ENCODE measurements around the gene NSL1. TPM values are rescaled to one million over a fixed set of nuclear protein-coding genes. Genes with fewer than 3 reads are reported as not detected.
"Not testable (repeated sequence)": the region's sequence is repeated elsewhere in the genome, so short reads cannot be mapped to it uniquely, and the experiment has no call there.

Gene NSL1
- total and polyA plus RNA-seq, 9 donors = 26.1 to 35.2 (median 32.0) TPM

DNA sequence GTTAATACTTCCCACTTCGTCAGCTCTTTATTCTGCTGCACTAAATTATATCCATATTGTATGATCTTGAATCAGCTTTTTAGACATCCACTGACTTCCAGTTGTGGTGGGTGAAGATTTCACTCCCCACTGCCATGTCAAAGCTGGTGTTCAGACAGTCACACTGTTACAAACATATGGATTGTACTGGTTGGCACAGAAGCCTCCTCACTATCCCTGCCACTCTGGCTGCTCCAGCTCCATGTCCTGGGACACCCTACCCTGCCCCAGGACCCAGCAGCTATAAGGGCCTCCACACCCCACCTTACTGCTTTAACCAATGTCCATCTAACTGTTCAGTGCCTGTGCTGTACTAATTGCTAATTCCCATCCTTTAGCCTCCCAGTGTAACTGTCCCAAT lies 59.9 kb downstream of the NSL1 start:
- DNase-seq = no peak
- Histone ChIP-seq H3K4me3 (ENCODE audit: low read length) (no peak overlapping the region), H3K4me1 (ENCODE audit: control insufficient read depth, insufficient read depth, low read length) (no peaks in the 10 kb centered on the region), H3K27me3 (ENCODE audit: control insufficient read depth, insufficient read depth, low read length) (no peaks in the 10 kb centered on the region), H3K36me3 (ENCODE audit: control insufficient read depth, insufficient read depth, low read length) (peaks cover 3% of the 10 kb centered on the region), H3K27ac (ENCODE audit: low read length) (no peak overlapping the region), H3K9me3 (replicated peaks; ENCODE audit: control insufficient read depth, low read depth, low read length) (no peaks in the 10 kb centered on the region)
- no CpG with 5 or more reads among the region's 1 CpG for WGBS (ENCODE audit: insufficient coverage)

DNA sequence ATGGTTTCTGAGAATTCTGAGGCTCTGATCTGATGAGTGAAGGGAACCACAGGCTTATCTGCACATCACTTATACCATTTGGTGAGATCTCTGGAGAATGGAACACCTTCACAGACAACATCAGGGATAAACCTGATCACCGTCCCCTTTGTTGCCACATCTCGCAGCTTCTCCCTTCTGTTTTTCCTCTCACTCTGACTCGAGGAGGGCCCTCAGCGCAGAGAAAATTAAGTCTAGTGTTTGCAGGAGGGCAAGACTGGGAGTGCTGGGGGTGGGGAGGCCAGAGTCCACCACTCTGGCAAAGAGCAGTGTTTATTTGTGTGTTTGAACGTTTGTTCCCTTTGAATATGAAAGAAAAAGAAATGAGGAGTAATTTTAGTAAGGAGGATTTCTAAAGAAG lies 63.0 kb downstream of the NSL1 start:
- Histone ChIP-seq H3K4me1 (ENCODE audit: control insufficient read depth, insufficient read depth, low read length) (no peaks in the 10 kb centered on the region), H3K27ac (ENCODE audit: low read length) (no peak overlapping the region), H3K36me3 (ENCODE audit: control insufficient read depth, insufficient read depth, low read length) (peaks cover 3% of the 10 kb centered on the region), H3K9me3 (replicated peaks; ENCODE audit: control insufficient read depth, low read depth, low read length) (no peaks in the 10 kb centered on the region), H3K4me3 (ENCODE audit: low read length) (no peak overlapping the region), H3K27me3 (ENCODE audit: control insufficient read depth, insufficient read depth, low read length) (no peaks in the 10 kb centered on the region)
- no peak for DNase-seq
- WGBS (ENCODE audit: insufficient coverage) = 64% methylated on average over 2 of the region's 5 CpGs

GRCh38 chr1:212727386-212728181 lies 64.0 kb downstream of the NSL1 start:
- Histone ChIP-seq H3K36me3 (ENCODE audit: control insufficient read depth, insufficient read depth, low read length) (no peaks in the 10 kb centered on the region), H3K9me3 (replicated peaks; ENCODE audit: control insufficient read depth, low read depth, low read length) (no peaks in the 10 kb centered on the region), H3K27me3 (ENCODE audit: control insufficient read depth, insufficient read depth, low read length) (no peaks in the 10 kb centered on the region), H3K4me3 (ENCODE audit: low read length) (no peak overlapping the region), H3K4me1 (ENCODE audit: control insufficient read depth, insufficient read depth, low read length) (no peaks in the 10 kb centered on the region), H3K27ac (ENCODE audit: low read length) (no peak overlapping the region)
- DNase-seq = peak; percentile 12
- WGBS (ENCODE audit: insufficient coverage) = 90% methylated on average over 5 of the region's 13 CpGs

GRCh38 chr1:212724679-212725078 lies 66.9 kb downstream of the NSL1 start:
- not testable (repeated sequence) for H3K27ac ChIP-seq (ENCODE audit: low read length); H3K4me3 ChIP-seq (ENCODE audit: low read length); DNase-seq; H3K9me3 ChIP-seq (replicated peaks; ENCODE audit: control insufficient read depth, low read depth, low read length); H3K27me3 ChIP-seq (ENCODE audit: control insufficient read depth, insufficient read depth, low read length); H3K4me1 ChIP-seq (ENCODE audit: control insufficient read depth, insufficient read depth, low read length); H3K36me3 ChIP-seq (ENCODE audit: control insufficient read depth, insufficient read depth, low read length)
- WGBS (ENCODE audit: insufficient coverage) = 99% methylated on average over 14 of the region's 34 CpGs

DNA sequence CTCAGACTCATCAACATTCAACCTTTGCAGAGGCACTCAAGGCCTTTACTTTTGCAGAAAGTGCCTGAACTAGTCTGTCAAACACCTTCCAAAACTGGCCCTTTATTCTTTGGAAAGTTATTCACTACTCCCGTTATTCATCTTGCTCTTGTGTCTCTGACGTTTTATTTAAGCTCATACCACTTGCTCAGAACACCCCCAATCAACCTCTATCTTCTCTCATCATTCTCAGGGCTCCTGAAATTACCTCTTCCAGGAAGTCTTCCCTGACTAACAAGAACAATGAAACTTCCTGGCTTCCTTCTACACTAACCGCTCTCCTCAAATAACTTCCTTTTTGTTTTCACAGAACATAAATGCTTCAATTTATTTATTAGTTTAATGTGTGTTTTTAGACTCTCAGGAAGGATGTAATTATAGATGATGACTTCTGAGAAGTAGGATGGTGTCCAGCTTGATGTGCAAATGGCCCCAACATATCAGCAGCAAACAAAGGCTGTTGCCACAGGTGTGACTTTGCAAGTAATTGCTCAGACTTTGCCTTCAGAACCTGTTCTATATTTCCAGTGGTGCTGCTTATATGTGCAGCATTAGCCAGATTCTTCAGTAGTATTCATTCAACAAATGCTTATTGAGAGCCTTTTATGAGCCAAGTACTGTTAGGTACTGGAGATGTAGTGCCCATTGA lies 69.2 kb downstream of the NSL1 start:
- H3K27ac ChIP-seq (ENCODE audit: low read length) = no peak overlapping the region
- no peaks in the 10 kb centered on the region for H3K36me3 ChIP-seq (ENCODE audit: control insufficient read depth, insufficient read depth, low read length)
- no peak for DNase-seq
- H3K4me3 ChIP-seq (ENCODE audit: low read length) = no peak overlapping the region
- 80% methylated on average over 2 of the region's 3 CpGs for WGBS (ENCODE audit: insufficient coverage)
- no peaks in the 10 kb centered on the region for H3K27me3 ChIP-seq (ENCODE audit: control insufficient read depth, insufficient read depth, low read length)
- no peaks in the 10 kb centered on the region for H3K4me1 ChIP-seq (ENCODE audit: control insufficient read depth, insufficient read depth, low read length)
- H3K9me3 ChIP-seq (replicated peaks; ENCODE audit: control insufficient read depth, low read depth, low read length) = peaks cover 2% of the 10 kb centered on the region

GRCh38 chr1:212721388-212722247 lies 70.0 kb downstream of the NSL1 start:
- Histone ChIP-seq H3K9me3 (replicated peaks; ENCODE audit: control insufficient read depth, low read depth, low read length) (peaks cover 2% of the 10 kb centered on the region), H3K36me3 (ENCODE audit: control insufficient read depth, insufficient read depth, low read length) (no peaks in the 10 kb centered on the region), H3K4me3 (ENCODE audit: low read length) (no peak overlapping the region), H3K27me3 (ENCODE audit: control insufficient read depth, insufficient read depth, low read length) (no peaks in the 10 kb centered on the region), H3K4me1 (ENCODE audit: control insufficient read depth, insufficient read depth, low read length) (no peaks in the 10 kb centered on the region), H3K27ac (ENCODE audit: low read length) (no peak overlapping the region)
- DNase-seq = peak; percentile 11
- 67% methylated on average over 4 of the region's 9 CpGs for WGBS (ENCODE audit: insufficient coverage)

- no peaks in the 10 kb centered on the region for H3K36me3 ChIP-seq (ENCODE audit: control insufficient read depth, insufficient read depth, low read length)
- whole genome bisulfite sequencing (ENCODE audit: insufficient coverage) = no CpG with 5 or more reads among the region's 2 CpGs
- H3K4me3 ChIP-seq (ENCODE audit: low read length) = no peak overlapping the region
- no peak for DNase-seq
- no peaks in the 10 kb centered on the region for H3K27me3 ChIP-seq (ENCODE audit: control insufficient read depth, insufficient read depth, low read length)
- H3K4me1 ChIP-seq (ENCODE audit: control insufficient read depth, insufficient read depth, low read length) = no peaks in the 10 kb centered on the region
- H3K27ac ChIP-seq (ENCODE audit: low read length) = no peak overlapping the region
- peaks cover 2% of the 10 kb centered on the region for H3K9me3 ChIP-seq (replicated peaks; ENCODE audit: control insufficient read depth, low read depth, low read length)
These were observed 71.9 kb downstream of the NSL1 start for GRCh38 chr1:212719633-212720032.

DNA sequence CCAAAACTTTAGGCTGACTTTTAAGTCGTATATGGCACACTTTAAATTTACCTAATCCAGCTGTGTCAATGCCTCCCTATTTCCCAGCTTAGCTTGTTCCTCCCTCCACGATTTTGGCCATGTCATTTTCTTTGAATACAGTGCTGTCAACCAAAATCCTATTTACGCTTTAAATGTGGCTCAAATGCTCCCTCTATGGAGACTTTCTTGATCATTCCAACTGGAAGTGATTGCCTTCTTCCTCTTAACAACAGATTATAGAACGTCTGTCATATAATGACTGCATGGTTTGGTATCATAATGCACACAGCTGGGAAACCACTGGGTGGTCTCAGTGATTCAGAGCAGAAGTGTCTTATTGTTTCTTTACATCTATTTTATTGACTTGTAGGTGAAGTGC lies 73.1 kb downstream of the NSL1 start:
- H3K36me3 ChIP-seq (ENCODE audit: control insufficient read depth, insufficient read depth, low read length) = no peaks in the 10 kb centered on the region
- 16% methylated on average over 2 of the region's 4 CpGs for WGBS (ENCODE audit: insufficient coverage)
- no peak overlapping the region for H3K4me3 ChIP-seq (ENCODE audit: low read length)
- peak; percentile 46 for DNase-seq
- no peaks in the 10 kb centered on the region for H3K27me3 ChIP-seq (ENCODE audit: control insufficient read depth, insufficient read depth, low read length)
- no peaks in the 10 kb centered on the region for H3K4me1 ChIP-seq (ENCODE audit: control insufficient read depth, insufficient read depth, low read length)
- no peak overlapping the region for H3K27ac ChIP-seq (ENCODE audit: low read length)
- peaks cover 2% of the 10 kb centered on the region for H3K9me3 ChIP-seq (replicated peaks; ENCODE audit: control insufficient read depth, low read depth, low read length)

DNA sequence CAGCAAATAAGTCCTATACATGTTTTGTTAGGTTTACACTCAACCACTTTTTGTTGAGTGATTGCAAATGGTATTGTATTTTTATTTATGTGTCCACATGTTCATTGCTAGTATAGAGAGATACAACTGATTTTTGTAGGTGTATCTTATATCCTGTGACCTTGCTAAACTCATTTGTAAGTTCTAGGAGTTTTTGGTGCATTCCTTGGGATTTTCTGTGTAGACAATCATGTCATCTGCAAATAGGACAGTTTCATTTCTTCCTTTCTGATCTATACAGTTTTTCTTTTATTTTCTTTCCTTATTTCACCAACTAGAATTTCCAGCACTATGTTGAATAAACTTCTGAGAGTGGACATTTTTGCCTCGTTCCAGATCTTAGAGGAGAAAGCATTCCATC lies 75.4 kb downstream of the NSL1 start:
- no peak overlapping the region for H3K27ac ChIP-seq (ENCODE audit: low read length)
- no CpG with 5 or more reads among the region's 1 CpG for WGBS (ENCODE audit: insufficient coverage)
- no peak for DNase-seq
- no peak overlapping the region for H3K4me3 ChIP-seq (ENCODE audit: low read length)
- H3K36me3 ChIP-seq (ENCODE audit: control insufficient read depth, insufficient read depth, low read length) = no peaks in the 10 kb centered on the region
- no peaks in the 10 kb centered on the region for H3K4me1 ChIP-seq (ENCODE audit: control insufficient read depth, insufficient read depth, low read length)
- peaks cover 2% of the 10 kb centered on the region for H3K9me3 ChIP-seq (replicated peaks; ENCODE audit: control insufficient read depth, low read depth, low read length)
- H3K27me3 ChIP-seq (ENCODE audit: control insufficient read depth, insufficient read depth, low read length) = no peaks in the 10 kb centered on the region

Data from muscle of leg (tissue), 11 donors.